LNCaP clone FGC (cell line): ENCODE measurements around the gene HSD17B1.
A peak's percentile ranks its signal among the peaks of the same experiment; 100 is the strongest.

Experiments used
- DNase-seq: peaks from one replicate; pipeline ENCODE4 v3.0.0-alpha.2; 2011; ENCODE audit warnings: low read depth
- H3K4me3 ChIP-seq: 2 replicates; pipeline ENCODE4 v1.5.1; 2011; ENCODE audit warnings: mild to moderate bottlenecking, low read depth, low read length, control low read depth
- TF ChIP-seq, protein P1 (sequence below): IDR thresholded peaks from 2 replicates; pipeline ENCODE4 v1.5.1; 2012; ENCODE audit warnings: mild to moderate bottlenecking; ENCODE audit not compliant: control insufficient read depth, insufficient read depth; ENCODE audit errors: extremely low read depth

HSD17B1 gene

DNA sequence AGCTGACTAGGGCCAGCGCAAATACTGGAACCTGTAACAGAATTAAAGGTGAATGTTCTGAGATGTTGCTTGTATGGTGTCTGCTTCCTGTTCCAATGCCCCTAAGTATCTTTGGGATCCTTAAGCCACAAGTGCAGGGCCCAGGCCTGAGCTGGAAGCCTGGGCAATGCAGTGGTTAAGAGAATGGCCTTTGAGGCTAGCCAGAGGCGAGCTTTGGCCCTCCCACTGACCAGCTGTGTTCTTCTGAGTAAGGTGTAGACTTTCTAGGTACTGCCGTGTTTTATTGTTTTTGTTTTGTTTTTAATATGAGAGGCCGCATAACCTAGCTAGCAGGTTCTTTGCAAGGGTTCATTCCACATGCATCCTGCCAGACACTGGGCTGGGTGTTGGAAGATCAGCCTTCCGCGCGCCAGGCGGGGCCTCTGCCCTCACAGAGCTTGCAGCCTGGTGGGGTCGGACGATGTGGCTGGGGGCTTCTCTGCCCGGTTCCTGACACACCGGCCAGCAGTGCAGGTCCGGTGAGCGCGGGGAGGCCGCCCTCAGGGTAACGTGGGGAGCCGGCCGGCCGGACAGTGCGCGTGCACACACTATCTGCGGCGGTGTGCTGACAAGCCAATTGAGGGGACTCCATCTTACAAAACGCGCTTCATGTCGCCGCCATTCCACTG lies 13.6 kb downstream of the HSD17B1 start:
- H3K4me3 ChIP-seq = peak overlapping the region; percentile 92
- DNase-seq = no peak
- TF ChIP-seq, protein P1, sequence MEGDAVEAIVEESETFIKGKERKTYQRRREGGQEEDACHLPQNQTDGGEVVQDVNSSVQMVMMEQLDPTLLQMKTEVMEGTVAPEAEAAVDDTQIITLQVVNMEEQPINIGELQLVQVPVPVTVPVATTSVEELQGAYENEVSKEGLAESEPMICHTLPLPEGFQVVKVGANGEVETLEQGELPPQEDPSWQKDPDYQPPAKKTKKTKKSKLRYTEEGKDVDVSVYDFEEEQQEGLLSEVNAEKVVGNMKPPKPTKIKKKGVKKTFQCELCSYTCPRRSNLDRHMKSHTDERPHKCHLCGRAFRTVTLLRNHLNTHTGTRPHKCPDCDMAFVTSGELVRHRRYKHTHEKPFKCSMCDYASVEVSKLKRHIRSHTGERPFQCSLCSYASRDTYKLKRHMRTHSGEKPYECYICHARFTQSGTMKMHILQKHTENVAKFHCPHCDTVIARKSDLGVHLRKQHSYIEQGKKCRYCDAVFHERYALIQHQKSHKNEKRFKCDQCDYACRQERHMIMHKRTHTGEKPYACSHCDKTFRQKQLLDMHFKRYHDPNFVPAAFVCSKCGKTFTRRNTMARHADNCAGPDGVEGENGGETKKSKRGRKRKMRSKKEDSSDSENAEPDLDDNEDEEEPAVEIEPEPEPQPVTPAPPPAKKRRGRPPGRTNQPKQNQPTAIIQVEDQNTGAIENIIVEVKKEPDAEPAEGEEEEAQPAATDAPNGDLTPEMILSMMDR = no peak

DNA sequence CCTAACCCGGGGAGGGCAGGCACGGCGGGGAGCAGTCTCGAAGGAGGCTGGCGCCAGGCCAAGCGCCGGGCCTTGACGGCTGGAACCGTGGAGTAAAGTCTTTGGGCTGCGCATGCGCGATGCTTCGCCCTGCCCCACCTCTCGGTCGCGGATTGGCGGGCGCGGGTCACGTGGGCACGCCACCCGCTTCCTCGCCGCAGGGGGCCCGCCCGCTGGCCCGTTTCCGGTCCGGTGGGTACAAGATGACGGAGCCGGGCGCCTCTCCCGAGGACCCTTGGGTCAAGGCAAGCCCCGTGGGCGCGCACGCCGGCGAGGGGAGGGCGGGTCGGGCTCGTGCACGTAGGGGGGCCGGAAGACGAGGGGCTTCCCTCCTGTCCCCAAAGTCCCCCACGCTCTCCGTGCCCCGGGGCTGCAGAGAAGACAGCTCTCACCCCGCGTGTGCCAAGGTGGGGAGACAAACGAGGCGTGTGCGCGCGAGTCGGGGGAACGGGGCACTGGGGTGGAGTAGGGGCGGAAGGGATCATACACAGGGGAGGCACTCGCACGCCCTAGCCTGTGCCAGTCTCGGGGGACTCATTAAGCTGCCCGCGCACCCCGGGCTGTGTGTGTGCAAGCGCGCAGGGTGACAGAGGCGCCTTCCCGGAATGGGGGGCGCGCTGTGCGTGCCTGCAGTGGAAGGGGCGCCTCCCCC lies 14.3 kb downstream of the HSD17B1 start, which contains the start of gene MLX:
MLX (plus strand) TSS at position 218 of the 691 bp plus-strand sequence; CDS start at position 243, 25 bp downstream.
- TF ChIP-seq, protein P1 = no peak
- DNase-seq = peak; percentile 66
- H3K4me3 ChIP-seq = peak within 1 kb of the TSS; percentile 92

DNA sequence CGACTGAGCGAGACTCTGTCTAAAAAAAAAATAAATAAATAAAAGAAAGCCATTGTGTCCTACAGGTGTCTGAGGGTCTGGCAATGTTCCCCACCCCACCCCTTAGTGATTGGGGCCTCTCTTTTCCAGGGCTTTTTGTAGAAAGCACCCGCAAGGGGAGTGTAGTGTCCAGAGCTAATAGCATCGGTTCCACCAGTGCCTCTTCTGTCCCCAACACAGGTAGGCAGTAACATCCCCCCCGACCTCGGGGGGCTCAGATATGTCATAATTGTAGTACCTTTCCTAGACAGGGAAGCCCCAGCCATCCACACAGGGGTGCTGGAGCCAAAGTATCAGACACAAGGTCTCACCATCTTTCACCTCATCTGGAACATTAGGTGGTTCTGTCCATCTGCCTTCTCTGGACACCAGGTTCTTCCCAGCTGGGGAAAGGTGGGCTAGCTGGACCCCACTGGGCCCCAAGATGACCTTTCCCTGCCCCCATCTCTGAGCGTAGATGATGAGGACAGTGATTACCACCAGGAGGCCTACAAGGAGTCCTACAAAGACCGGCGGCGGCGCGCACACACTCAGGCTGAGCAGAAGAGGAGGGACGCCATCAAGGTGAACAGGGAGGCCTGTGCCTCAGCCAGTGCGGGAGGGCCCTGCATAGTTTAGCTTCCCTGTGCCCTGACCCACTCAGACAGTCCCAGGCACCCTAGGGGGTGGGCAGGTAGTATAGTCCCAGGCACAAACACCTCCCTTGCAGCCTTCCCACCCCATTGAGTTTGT lies 15.8 kb downstream of the HSD17B1 start:
- TF ChIP-seq, protein P1 = no peak
- H3K4me3 ChIP-seq = no peak overlapping the region
- DNase-seq = no peak

DNA sequence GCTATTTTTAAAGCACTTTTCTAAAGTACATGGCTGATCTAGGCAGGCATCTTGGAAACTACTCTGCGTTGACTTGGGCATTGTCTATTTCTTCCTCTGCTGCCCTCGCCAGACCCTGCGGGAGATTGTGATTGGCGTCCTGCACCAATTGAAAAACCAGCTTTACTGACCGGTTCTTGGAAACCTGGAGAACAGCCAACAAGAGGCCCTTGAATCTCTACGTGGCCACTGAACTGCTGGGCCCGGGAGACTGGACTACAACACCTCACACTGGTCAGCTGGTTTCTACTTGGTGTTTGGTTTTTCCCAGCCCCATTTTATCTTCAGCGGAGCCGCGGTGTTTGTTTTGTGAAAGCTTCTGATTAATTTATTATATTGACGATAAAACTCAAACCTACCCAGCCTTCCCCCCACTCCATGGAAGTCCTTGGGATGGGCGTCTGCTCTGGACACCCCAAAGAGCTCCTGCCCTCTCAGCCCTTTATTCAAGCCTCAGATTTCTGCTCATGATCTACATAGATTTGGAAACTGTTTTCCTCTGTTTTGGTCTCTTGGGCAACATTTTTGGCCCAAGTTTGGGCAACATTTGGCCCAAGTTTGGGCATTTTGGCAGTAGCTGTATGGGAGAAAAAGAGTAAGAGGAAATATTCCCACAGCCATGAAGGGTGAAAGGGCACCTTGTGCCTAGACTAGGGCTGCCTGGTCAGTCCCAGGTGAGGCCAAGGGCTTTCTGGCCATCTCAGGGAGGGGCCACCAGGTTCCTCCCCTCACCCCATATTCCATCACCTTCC lies 18.9 kb downstream of the HSD17B1 start:
- TF ChIP-seq, protein P1 = no peak
- peak; percentile 89 for DNase-seq
- peak overlapping the region; percentile 4; the same call in 1 of the 2 replicates for H3K4me3 ChIP-seq

DNA sequence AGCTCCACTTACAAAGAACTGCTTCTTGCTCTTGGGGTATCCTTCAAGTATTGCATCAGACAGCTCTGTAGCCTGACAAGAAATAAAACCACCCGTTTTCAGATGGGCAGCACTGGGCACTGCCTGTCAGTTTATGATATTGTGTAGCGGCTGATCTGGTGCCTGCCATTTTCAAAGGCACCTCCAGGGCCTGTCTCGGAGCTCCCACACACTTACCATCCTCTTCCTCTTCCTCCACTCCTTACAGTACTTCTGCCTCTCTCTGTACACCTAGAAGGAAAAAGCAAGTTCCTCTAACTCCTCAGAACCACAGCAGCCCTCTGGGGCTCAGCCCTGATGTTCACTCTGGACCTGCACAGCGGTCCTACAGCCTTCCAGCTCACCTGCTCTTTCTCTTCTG lies 20.4 kb downstream of the HSD17B1 start:
- TF ChIP-seq, protein P1 = no peak
- DNase-seq = no peak
- H3K4me3 ChIP-seq = no peak overlapping the region

DNA sequence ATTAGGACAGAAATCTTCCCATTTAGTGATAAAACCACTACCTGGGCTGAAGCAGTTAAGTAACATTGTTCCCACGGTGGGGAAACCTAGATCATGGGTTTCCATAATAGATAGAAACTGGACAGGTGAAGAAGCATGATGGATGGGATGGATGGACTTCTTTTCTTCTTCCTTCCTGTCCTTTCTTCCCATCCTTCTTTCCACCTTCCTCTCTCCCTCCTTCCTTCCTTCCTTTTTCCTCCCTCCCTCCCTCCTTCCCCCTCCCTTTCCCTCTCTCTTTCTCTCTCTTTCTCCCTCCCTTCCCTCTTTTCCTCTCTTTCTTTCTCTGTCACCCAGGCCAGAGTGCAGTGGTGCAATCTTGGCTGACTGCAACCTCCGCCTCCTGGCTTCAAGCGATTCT lies 21.7 kb downstream of the HSD17B1 start:
- H3K4me3 ChIP-seq = no peak overlapping the region
- TF ChIP-seq, protein P1 = no peak
- no peak for DNase-seq
